Choroid plexus epithelial cell (primary cell): ENCODE results near the gene IL23A.
"Not testable (repeated sequence)": the region's sequence is repeated elsewhere in the genome, so short reads cannot be mapped to it uniquely, and the experiment has no call there.

Experiments
- DNase-seq: peaks from one replicate; pipeline ENCODE4 v3.0.0-alpha.2; 2010; ENCODE audit warnings: low read depth
- H3K4me3 ChIP-seq: 2 replicates; pipeline ENCODE4 v1.5.1; 2011; ENCODE audit warnings: low read depth, mild to moderate bottlenecking, control low read depth, low read length, moderate library complexity
- CTCF ChIP-seq: conservative IDR thresholded peaks from 2 replicates; pipeline ENCODE4 v1.5.1; 2011; ENCODE audit warnings: low read depth, mild to moderate bottlenecking, control low read depth, inconsistent platforms, low read length, moderate library complexity

IL23A gene

GRCh38 chr12:56311003-56311402, 27.7 kb upstream of the IL23A start:
- DNase-seq, result no peak
- H3K4me3 ChIP-seq, result no peak overlapping the region
- TF ChIP-seq CTCF, result no peak

- TF ChIP-seq CTCF, result no peak
- peak overlapping the region; percentile 97 for H3K4me3 ChIP-seq
- DNase-seq, result no peak
Measured at GRCh38 chr12:56315249-56315621, 23.4 kb upstream of the IL23A start.

GRCh38 chr12:56315622-56316473, 22.8 kb upstream of the IL23A start, which contains the start of gene CNPY2:
TSS of gene CNPY2 (minus strand) at chr12:56315988. CDS start at chr12:56315217, 771 bp downstream.
- peak; percentile 99 for DNase-seq
- peak within 1 kb of the TSS; percentile 97 for H3K4me3 ChIP-seq
- TF ChIP-seq CTCF, result no peak

GRCh38 chr12:56317675-56318074, 21.0 kb upstream of the IL23A start:
- no peak for DNase-seq
- no peak overlapping the region for H3K4me3 ChIP-seq
- TF ChIP-seq CTCF, result no peak

- no peak for DNase-seq
- no peak for TF ChIP-seq CTCF
- H3K4me3 ChIP-seq, result no peak overlapping the region
Measured at GRCh38 chr12:56321027-56321426, 17.7 kb upstream of the IL23A start.

- H3K4me3 ChIP-seq, DNase-seq: not testable (repeated sequence)
Measured at GRCh38 chr12:56321610-56322009, 17.1 kb upstream of the IL23A start.

GRCh38 chr12:56324206-56324605, 14.5 kb upstream of the IL23A start:
- TF ChIP-seq CTCF, result no peak
- no peak overlapping the region for H3K4me3 ChIP-seq
- DNase-seq, result no peak
